ENCODE results near the gene APH1B. TPM values are rescaled to one million over a fixed set of nuclear protein-coding genes. Genes with fewer than 3 reads are reported as not detected.

The APH1B gene
- total RNA-seq, 4 donors from 2014 or later: 4.6 to 8.1 (median 6.5) TPM

DNA sequence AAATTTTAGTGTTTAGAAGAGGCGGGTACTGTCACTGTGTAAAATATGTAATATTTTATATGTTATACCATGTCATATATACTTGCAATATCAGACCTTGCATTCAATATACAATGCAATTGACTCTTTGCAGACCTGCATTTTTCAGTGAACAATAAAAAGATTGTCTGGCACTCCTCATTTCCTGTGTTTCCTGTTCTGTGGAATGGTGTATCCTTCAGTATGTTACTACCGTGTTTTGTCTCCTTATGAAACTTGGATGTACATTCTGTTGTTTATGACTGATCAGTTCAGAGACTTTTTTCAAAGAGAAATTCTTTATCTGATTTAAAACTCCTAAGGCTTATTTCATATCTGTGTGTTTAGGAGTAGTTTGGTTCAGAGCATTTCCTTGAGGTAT is 31.5 kb downstream of the APH1B start:
- DNase-seq (ENCODE audit: low spot score in 2 of 2): no peak
- no peak for TF ChIP-seq POLR2A (IDR thresholded peaks at IDR 0.05)
- TF ChIP-seq, protein P1, sequence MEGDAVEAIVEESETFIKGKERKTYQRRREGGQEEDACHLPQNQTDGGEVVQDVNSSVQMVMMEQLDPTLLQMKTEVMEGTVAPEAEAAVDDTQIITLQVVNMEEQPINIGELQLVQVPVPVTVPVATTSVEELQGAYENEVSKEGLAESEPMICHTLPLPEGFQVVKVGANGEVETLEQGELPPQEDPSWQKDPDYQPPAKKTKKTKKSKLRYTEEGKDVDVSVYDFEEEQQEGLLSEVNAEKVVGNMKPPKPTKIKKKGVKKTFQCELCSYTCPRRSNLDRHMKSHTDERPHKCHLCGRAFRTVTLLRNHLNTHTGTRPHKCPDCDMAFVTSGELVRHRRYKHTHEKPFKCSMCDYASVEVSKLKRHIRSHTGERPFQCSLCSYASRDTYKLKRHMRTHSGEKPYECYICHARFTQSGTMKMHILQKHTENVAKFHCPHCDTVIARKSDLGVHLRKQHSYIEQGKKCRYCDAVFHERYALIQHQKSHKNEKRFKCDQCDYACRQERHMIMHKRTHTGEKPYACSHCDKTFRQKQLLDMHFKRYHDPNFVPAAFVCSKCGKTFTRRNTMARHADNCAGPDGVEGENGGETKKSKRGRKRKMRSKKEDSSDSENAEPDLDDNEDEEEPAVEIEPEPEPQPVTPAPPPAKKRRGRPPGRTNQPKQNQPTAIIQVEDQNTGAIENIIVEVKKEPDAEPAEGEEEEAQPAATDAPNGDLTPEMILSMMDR (IDR thresholded peaks at IDR 0.05): no peak
- H3K4me3 ChIP-seq (ENCODE audit: low read depth, poor library complexity, severe bottlenecking): no peak overlapping the region
- WGBS, 2 donors: 66 to 70% methylated on average over 2 of the region's 2 CpGs
- intact Hi-C loops (cut with DNase I; ENCODE audit: low total_unique reads): no loop called here

DNA sequence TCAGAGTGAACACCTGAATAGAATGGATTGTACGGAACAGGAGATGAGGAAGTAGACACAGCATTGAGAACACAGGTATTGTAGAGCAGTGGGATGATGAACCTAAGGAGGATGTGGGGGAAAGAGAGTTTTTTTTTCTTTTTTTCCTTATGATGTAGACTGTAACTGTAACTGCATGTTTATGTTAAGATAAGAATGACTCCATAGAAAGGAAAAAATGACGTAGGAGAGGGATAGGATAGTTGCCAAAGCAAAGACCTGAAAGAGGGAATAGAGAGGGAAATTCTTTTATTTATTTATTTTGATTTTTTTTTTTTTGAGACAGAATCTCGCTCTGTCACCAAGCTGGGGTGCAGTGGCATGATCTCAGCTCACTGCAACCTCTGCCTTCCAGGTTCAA is 33.2 kb downstream of the APH1B start:
- no peak for TF ChIP-seq POLR2A (IDR thresholded peaks at IDR 0.05)
- TF ChIP-seq, protein P1 (IDR thresholded peaks at IDR 0.05): no peak

DNA sequence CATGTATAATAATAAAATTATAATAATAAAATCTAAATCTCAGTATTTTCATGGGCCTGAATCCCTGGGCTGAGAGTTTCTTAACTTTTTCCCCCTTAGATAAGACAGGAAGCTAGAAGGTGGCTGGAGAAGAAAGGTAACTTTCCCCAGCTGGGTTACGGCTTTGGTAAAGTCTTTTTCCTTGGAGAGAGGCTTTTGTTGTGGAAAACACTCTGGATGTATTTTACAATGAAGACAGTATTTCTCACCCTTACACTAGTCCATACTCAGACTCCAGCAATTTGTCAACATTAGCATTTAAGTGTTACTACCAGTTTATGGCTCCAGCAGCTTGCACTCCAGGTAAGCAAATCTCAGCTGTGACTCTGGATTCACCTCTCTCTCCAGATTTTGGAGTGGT is 34.9 kb downstream of the APH1B start:
- no peak for DNase-seq (ENCODE audit: low spot score in 2 of 2)
- intact Hi-C loops (cut with DNase I; ENCODE audit: low total_unique reads): loop anchor here (5.0 kb wide), 1 partner anchor 85 kb away; no protein-coding TSS in a partner anchor
- TF ChIP-seq, protein P1 (IDR thresholded peaks at IDR 0.05): no peak
- TF ChIP-seq POLR2A (IDR thresholded peaks at IDR 0.05): no peak
- H3K4me3 ChIP-seq (ENCODE audit: low read depth, poor library complexity, severe bottlenecking): no peak overlapping the region
- whole genome bisulfite sequencing, 2 donors: 95 to 100% methylated on average over 1 of the region's 1 CpG

More for the DNA sequence above, 33.2 kb downstream of the APH1B start:
- WGBS, 2 donors: 86 to 94% methylated on average over 3 of the region's 3 CpGs
- no peak for DNase-seq (ENCODE audit: low spot score in 2 of 2)
- intact Hi-C loops (cut with DNase I; ENCODE audit: low total_unique reads): loop anchor here (5.0 kb wide), 1 partner anchor 87 kb away; no protein-coding TSS in a partner anchor
- H3K4me3 ChIP-seq (ENCODE audit: low read depth, poor library complexity, severe bottlenecking): no peak overlapping the region

DNA sequence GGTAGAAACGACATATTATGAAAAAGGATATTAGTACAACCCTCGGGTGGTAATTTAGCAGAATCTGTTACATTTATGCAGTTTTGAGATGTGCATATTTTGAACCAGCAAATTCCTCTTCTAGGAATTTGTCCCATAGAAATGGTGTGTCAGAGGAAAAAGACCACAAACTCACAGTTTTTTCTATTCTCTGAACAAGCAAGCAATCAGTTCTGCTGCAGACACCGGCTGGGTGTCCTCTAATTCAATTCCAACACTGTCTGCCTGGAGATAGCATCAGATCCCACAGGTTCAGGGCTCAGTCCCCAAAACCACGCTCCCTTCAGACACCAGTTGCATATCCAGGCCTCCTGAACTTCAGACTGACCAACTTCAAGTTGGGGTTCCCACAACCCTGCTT is 36.4 kb downstream of the APH1B start:
- TF ChIP-seq, protein P1 (IDR thresholded peaks at IDR 0.05): no peak
- no peak for TF ChIP-seq POLR2A (IDR thresholded peaks at IDR 0.05)
- intact Hi-C loops (cut with DNase I; ENCODE audit: low total_unique reads): loop anchor here (5.0 kb wide), 1 partner anchor 83 kb away; no protein-coding TSS in a partner anchor

DNA sequence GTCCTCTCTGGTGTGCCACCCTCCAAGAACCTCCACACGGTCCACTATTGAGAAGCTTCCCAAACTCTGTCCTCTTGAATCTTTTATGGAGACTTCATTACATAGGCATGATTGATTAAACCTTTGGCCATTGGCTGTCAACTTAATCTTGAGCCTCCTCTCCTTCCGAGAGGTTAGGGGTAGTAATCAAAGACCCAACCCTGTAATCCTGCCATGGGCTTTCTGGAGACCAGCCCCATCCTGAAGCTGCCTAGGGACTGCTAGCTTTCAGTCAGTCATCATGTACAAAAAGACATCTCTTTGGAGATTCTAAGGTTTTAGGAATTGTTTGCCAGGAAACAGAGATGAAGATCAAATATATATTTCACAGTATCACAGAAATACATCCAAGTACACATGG is 37.0 kb downstream of the APH1B start:
- TF ChIP-seq, protein P1 (IDR thresholded peaks at IDR 0.05): no peak
- no peak for TF ChIP-seq POLR2A (IDR thresholded peaks at IDR 0.05)
- WGBS, 2 donors: 73 to 75% methylated on average over 2 of the region's 2 CpGs
- intact Hi-C loops (cut with DNase I; ENCODE audit: low total_unique reads): loop anchor here (5.0 kb wide), 1 partner anchor 83 kb away; no protein-coding TSS in a partner anchor
- H3K4me3 ChIP-seq (ENCODE audit: low read depth, poor library complexity, severe bottlenecking): no peak overlapping the region
- DNase-seq (ENCODE audit: low spot score in 2 of 2): no peak

More for the DNA sequence above, 36.4 kb downstream of the APH1B start:
- DNase-seq (ENCODE audit: low spot score in 2 of 2): peak in 1 of 2 donors; percentile 58
- H3K4me3 ChIP-seq (ENCODE audit: low read depth, poor library complexity, severe bottlenecking): no peak overlapping the region
- 87 to 93% methylated on average over 4 of the region's 4 CpGs for WGBS, 2 donors

DNA sequence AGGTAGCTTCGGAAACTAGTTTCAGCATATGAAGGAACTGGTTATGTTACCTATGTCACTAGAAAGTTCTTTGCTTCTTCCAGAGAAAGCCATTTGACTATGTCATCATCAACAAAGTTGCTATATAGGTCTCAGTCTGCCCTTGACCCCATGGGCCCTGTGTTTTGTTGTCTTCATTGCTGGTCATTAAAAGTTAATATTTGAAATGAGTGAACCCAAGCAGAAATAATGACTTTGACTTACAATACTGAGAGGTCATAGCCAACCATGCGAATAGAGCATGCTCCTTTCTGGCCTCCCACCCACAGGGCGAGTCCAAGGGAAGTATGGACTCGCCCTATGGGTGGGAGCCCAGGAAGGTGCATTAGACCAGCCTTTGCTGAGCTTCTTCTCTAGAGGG is 40.9 kb downstream of the APH1B start:
- intact Hi-C loops (cut with DNase I; ENCODE audit: low total_unique reads): no loop called here
- DNase-seq (ENCODE audit: low spot score in 2 of 2): no peak
- no peak for TF ChIP-seq POLR2A (IDR thresholded peaks at IDR 0.05)
- TF ChIP-seq, protein P1 (IDR thresholded peaks at IDR 0.05): no peak
- 70 to 93% methylated on average over 4 of the region's 4 CpGs for WGBS, 2 donors
- no peak overlapping the region for H3K4me3 ChIP-seq (ENCODE audit: low read depth, poor library complexity, severe bottlenecking)
